ENCODE measurements around the gene PTTG1IP.
A peak's percentile ranks its signal among the peaks of the same experiment; 100 is the strongest.

Gene PTTG1IP

DNA sequence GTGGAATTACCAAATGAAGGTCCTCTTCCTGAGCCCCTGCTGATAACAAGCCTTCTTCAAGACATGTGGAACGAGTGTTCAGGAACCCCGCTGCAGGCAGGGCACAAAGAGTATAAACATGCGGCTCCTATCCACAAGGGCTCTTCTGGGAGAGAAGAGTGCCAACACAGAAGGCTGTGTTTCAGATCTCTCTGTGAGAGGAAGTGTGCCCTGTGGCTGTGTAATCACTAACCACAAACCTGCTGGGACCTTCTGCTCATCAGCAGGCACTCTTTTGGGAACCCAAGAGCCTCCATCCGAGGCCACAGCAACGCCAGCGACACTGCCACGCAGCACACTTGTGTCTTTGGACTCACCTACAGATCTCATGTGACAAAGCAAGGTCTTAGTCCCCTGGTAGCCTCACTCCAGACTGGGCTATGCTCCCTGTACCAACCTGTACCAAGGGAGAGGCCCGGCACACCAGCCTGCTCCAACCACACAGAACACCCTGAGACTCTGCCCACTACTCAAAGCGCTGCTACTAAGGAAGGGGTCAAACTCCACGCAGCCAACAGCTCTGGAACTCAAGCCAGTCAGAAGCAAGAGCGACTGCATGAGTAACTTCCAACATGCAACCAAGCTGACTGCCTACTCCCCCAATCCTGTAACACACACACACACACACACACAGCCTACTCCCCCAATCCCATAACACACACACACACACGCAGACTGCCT, 7.8 kb downstream of the PTTG1IP start:
- H3K9ac ChIP-seq (ENCODE audit: low read depth, low read length, poor library complexity) = no peak overlapping the region
- H4K8ac ChIP-seq (ENCODE audit: low read depth, low read length) = no peak overlapping the region
- no peak overlapping the region for H2BK120ac ChIP-seq (ENCODE audit: low read depth, low read length)
- no peak overlapping the region for H3K14ac ChIP-seq (ENCODE audit: low read length)
- no peaks in the 10 kb centered on the region for H3K9me3 ChIP-seq (replicated peaks in 1 of 2; ENCODE audit: control insufficient read depth in 2 of 2, insufficient read depth in 1 of 2, low read depth in 1 of 2, low read length in 2 of 2)
- no peak overlapping the region for H4K91ac ChIP-seq (ENCODE audit: low read depth, low read length, poor library complexity)
- H2BK5ac ChIP-seq (ENCODE audit: low read length) = no peak overlapping the region
- no peak overlapping the region for H2BK15ac ChIP-seq (ENCODE audit: low read length)
- H3K27ac ChIP-seq (replicated peaks; ENCODE audit: low read length) = no peak overlapping the region
- WGBS, 2 donors (ENCODE audit: extremely low coverage in 2 of 2, insufficient read length in 2 of 2, insufficient replicate concordance in 1 of 2) = 100% methylated on average over 1 of the region's 12 CpGs; no CpG with 5 or more reads in 1 of the 2 donors
- no peaks in the 10 kb centered on the region for H3K27me3 ChIP-seq (ENCODE audit: control insufficient read depth in 3 of 3, insufficient read depth in 3 of 3, low read depth in 1 of 3, low read length in 3 of 3)
- H3K36me3 ChIP-seq (replicated peaks in 1 of 2; ENCODE audit: control insufficient read depth in 2 of 2, insufficient read depth in 2 of 2, low read length in 2 of 2) = peaks cover 31 to 75% of the 10 kb centered on the region in 2 donors
- peaks cover 7 to 16% of the 10 kb centered on the region in 2 donors for H3K4me1 ChIP-seq (ENCODE audit: control insufficient read depth in 2 of 2, insufficient read depth in 1 of 2, low read depth in 1 of 2, low read length in 2 of 2)
- no peak overlapping the region for H3K4ac ChIP-seq (ENCODE audit: low read length)
- no peak overlapping the region for H3K4me3 ChIP-seq (ENCODE audit: low read length in 2 of 2)
- H2AK5ac ChIP-seq (ENCODE audit: low read depth, low read length) = no peak overlapping the region
- H3K79me1 ChIP-seq (ENCODE audit: low read depth, low read length) = peaks cover 32% of the 10 kb centered on the region
- H2BK12ac ChIP-seq (ENCODE audit: low read length) = no peak overlapping the region
- peak overlapping the region; percentile 25 for H3K23ac ChIP-seq (ENCODE audit: low read depth, low read length, poor library complexity)
- H3K18ac ChIP-seq (ENCODE audit: low read length) = no peak overlapping the region
- DNase-seq (ENCODE audit: low spot score) = no peak
- H2AFZ ChIP-seq (ENCODE audit: low read length) = no peak overlapping the region
- H3K4me2 ChIP-seq (ENCODE audit: insufficient read depth, low read length, poor library complexity, severe bottlenecking) = no peak overlapping the region

DNA sequence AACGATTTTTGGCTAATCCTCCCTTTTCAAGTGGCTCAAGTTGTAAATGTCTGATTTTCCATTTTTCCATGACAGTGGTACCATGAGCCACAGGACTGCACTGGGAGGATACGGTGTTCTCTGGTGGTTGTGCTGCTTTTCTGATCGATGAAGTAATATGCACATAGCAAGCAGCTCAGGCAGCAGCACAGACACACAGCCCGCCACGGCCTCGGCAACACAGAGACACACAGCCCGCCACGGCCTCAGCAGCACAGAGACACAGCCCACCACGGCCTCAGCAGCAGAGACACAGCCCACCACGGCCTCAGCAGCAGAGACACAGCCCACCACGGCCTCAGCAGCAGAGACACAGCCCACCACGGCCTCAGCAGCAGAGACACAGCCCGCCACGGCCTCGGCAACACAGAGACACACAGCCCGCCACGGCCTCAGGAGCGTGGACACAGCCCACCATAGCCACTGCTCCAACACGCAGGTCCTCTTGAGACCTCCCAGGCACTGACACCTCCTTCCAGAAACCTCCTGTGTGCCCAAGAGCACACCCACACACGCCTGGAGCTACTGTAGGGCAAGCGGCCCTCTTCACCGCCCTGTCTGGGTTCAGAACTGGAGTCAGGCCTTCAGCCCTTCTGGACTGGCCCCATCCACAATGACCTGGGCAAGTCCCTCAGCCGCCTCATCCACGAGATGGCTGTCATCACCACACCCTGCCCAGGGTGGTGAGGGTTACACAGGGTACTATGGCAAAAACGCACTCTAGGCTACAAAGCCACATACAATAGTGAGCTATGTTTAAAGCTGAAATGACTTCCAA, 10.4 kb downstream of the PTTG1IP start:
- no peak overlapping the region for H4K8ac ChIP-seq (ENCODE audit: low read depth, low read length)
- no peak overlapping the region for H3K4me2 ChIP-seq (ENCODE audit: insufficient read depth, low read length, poor library complexity, severe bottlenecking)
- H2BK120ac ChIP-seq (ENCODE audit: low read depth, low read length) = no peak overlapping the region
- no peaks in the 10 kb centered on the region for H3K9me3 ChIP-seq (replicated peaks in 1 of 2; ENCODE audit: control insufficient read depth in 2 of 2, insufficient read depth in 1 of 2, low read depth in 1 of 2, low read length in 2 of 2)
- H3K27me3 ChIP-seq (ENCODE audit: control insufficient read depth in 3 of 3, insufficient read depth in 3 of 3, low read depth in 1 of 3, low read length in 3 of 3) = no peaks in the 10 kb centered on the region
- no peak overlapping the region for H2AFZ ChIP-seq (ENCODE audit: low read length)
- no peak overlapping the region for H3K27ac ChIP-seq (replicated peaks; ENCODE audit: low read length)
- no peak overlapping the region for H3K4ac ChIP-seq (ENCODE audit: low read length)
- H3K4me3 ChIP-seq (ENCODE audit: low read length in 2 of 2) = no peak overlapping the region
- H3K9ac ChIP-seq (ENCODE audit: low read depth, low read length, poor library complexity) = no peak overlapping the region
- H3K79me1 ChIP-seq (ENCODE audit: low read depth, low read length) = peaks cover 40% of the 10 kb centered on the region
- H3K14ac ChIP-seq (ENCODE audit: low read length) = no peak overlapping the region
- H2BK15ac ChIP-seq (ENCODE audit: low read length) = no peak overlapping the region
- H4K91ac ChIP-seq (ENCODE audit: low read depth, low read length, poor library complexity) = no peak overlapping the region
- no peak overlapping the region for H2BK5ac ChIP-seq (ENCODE audit: low read length)
- peak overlapping the region; percentile 53 for H3K18ac ChIP-seq (ENCODE audit: low read length)
- H3K36me3 ChIP-seq (replicated peaks in 1 of 2; ENCODE audit: control insufficient read depth in 2 of 2, insufficient read depth in 2 of 2, low read length in 2 of 2) = peaks cover 44 to 87% of the 10 kb centered on the region in 2 donors
- no peak overlapping the region for H3K23ac ChIP-seq (ENCODE audit: low read depth, low read length, poor library complexity)
- no peak overlapping the region for H2AK5ac ChIP-seq (ENCODE audit: low read depth, low read length)
- DNase-seq (ENCODE audit: low spot score) = no peak
- H3K4me1 ChIP-seq (ENCODE audit: control insufficient read depth in 2 of 2, insufficient read depth in 1 of 2, low read depth in 1 of 2, low read length in 2 of 2) = peaks cover 4 to 11% of the 10 kb centered on the region in 2 donors
- no CpG with 5 or more reads among the region's 25 CpGs for WGBS, 2 donors (ENCODE audit: extremely low coverage in 2 of 2, insufficient read length in 2 of 2, insufficient replicate concordance in 1 of 2)
- no peak overlapping the region for H2BK12ac ChIP-seq (ENCODE audit: low read length)

DNA sequence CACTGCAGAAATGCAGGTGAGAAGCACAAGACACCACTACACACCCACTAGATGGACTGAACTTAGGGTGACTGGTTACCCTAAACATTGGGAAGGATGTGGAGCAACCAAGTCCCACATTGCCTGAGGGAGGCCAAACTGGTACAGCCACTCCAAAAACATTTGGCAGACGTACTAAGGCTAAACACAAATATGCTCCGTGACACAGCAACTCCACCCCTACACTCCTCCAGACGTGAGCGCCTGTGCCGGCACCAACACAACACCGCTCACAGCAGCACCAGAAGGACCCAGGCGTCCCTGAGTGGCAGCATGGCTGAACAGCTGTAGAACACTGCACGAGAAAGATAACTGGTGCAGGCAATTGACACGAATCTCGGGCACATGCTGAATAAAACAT, 14.7 kb downstream of the PTTG1IP start:
- H3K36me3 ChIP-seq (replicated peaks in 1 of 2; ENCODE audit: control insufficient read depth in 2 of 2, insufficient read depth in 2 of 2, low read length in 2 of 2) = peaks cover 55 to 94% of the 10 kb centered on the region in 2 donors
- no peak overlapping the region for H3K4ac ChIP-seq (ENCODE audit: low read length)
- no peak overlapping the region for H4K91ac ChIP-seq (ENCODE audit: low read depth, low read length, poor library complexity)
- peaks cover 0 to 2% of the 10 kb centered on the region in 2 donors for H3K4me1 ChIP-seq (ENCODE audit: control insufficient read depth in 2 of 2, insufficient read depth in 1 of 2, low read depth in 1 of 2, low read length in 2 of 2)
- H2AK5ac ChIP-seq (ENCODE audit: low read depth, low read length) = no peak overlapping the region
- no peak overlapping the region for H3K18ac ChIP-seq (ENCODE audit: low read length)
- H3K4me2 ChIP-seq (ENCODE audit: insufficient read depth, low read length, poor library complexity, severe bottlenecking) = no peak overlapping the region
- peak overlapping the region; percentile 11 for H2BK5ac ChIP-seq (ENCODE audit: low read length)
- DNase-seq (ENCODE audit: low spot score) = no peak
- WGBS, 2 donors (ENCODE audit: extremely low coverage in 2 of 2, insufficient read length in 2 of 2, insufficient replicate concordance in 1 of 2) = no CpG with 5 or more reads among the region's 10 CpGs
- H3K27ac ChIP-seq (replicated peaks; ENCODE audit: low read length) = no peak overlapping the region
- no peak overlapping the region for H2BK15ac ChIP-seq (ENCODE audit: low read length)
- H3K14ac ChIP-seq (ENCODE audit: low read length) = no peak overlapping the region
- no peak overlapping the region for H2BK12ac ChIP-seq (ENCODE audit: low read length)
- H2AFZ ChIP-seq (ENCODE audit: low read length) = no peak overlapping the region
- H2BK120ac ChIP-seq (ENCODE audit: low read depth, low read length) = no peak overlapping the region
- no peak overlapping the region for H3K23ac ChIP-seq (ENCODE audit: low read depth, low read length, poor library complexity)
- H3K27me3 ChIP-seq (ENCODE audit: control insufficient read depth in 3 of 3, insufficient read depth in 3 of 3, low read depth in 1 of 3, low read length in 3 of 3) = no peaks in the 10 kb centered on the region
- H3K79me1 ChIP-seq (ENCODE audit: low read depth, low read length) = peaks cover 33% of the 10 kb centered on the region
- H3K9ac ChIP-seq (ENCODE audit: low read depth, low read length, poor library complexity) = no peak overlapping the region
- H3K9me3 ChIP-seq (replicated peaks in 1 of 2; ENCODE audit: control insufficient read depth in 2 of 2, insufficient read depth in 1 of 2, low read depth in 1 of 2, low read length in 2 of 2) = no peaks in the 10 kb centered on the region
- no peak overlapping the region for H3K4me3 ChIP-seq (ENCODE audit: low read length in 2 of 2)
- H4K8ac ChIP-seq (ENCODE audit: low read depth, low read length) = no peak overlapping the region

DNA sequence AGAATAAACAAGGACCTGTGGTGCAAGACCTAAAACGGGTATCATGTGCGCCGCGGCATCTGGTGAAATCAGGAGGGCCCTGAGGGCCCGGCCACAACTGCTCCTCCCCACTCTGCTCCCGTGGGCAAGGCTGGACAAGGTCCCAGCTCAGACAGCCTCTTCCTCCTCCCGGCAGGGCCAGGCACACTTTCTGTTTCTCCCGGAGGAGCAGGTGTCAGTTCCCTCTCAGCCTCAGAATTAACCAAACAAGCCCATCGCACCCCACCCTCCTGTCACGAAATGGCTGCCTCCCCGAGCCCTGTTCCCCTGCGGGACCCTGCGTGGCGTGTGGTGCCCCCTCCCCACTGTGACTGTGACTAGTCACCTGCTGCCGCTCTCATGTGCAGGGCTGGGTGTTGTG, 15.2 kb downstream of the PTTG1IP start:
- H2BK15ac ChIP-seq (ENCODE audit: low read length) = no peak overlapping the region
- H3K4me1 ChIP-seq (ENCODE audit: control insufficient read depth in 2 of 2, insufficient read depth in 1 of 2, low read depth in 1 of 2, low read length in 2 of 2) = peaks cover 0 to 2% of the 10 kb centered on the region in 2 donors
- H3K4me3 ChIP-seq (ENCODE audit: low read length in 2 of 2) = no peak overlapping the region
- H3K36me3 ChIP-seq (replicated peaks in 1 of 2; ENCODE audit: control insufficient read depth in 2 of 2, insufficient read depth in 2 of 2, low read length in 2 of 2) = peaks cover 56 to 94% of the 10 kb centered on the region in 2 donors
- no peak overlapping the region for H2AK5ac ChIP-seq (ENCODE audit: low read depth, low read length)
- H3K9me3 ChIP-seq (replicated peaks in 1 of 2; ENCODE audit: control insufficient read depth in 2 of 2, insufficient read depth in 1 of 2, low read depth in 1 of 2, low read length in 2 of 2) = no peaks in the 10 kb centered on the region
- no peak overlapping the region for H3K18ac ChIP-seq (ENCODE audit: low read length)
- no peak overlapping the region for H3K23ac ChIP-seq (ENCODE audit: low read depth, low read length, poor library complexity)
- no peak overlapping the region for H3K4me2 ChIP-seq (ENCODE audit: insufficient read depth, low read length, poor library complexity, severe bottlenecking)
- H3K79me1 ChIP-seq (ENCODE audit: low read depth, low read length) = peaks cover 36% of the 10 kb centered on the region
- H3K27ac ChIP-seq (replicated peaks; ENCODE audit: low read length) = no peak overlapping the region
- H4K8ac ChIP-seq (ENCODE audit: low read depth, low read length) = no peak overlapping the region
- no peak overlapping the region for H2BK120ac ChIP-seq (ENCODE audit: low read depth, low read length)
- peak overlapping the region; percentile 76 for H3K9ac ChIP-seq (ENCODE audit: low read depth, low read length, poor library complexity)
- H4K91ac ChIP-seq (ENCODE audit: low read depth, low read length, poor library complexity) = no peak overlapping the region
- H2BK5ac ChIP-seq (ENCODE audit: low read length) = peak overlapping the region; percentile 11
- no peak overlapping the region for H2AFZ ChIP-seq (ENCODE audit: low read length)
- no CpG with 5 or more reads among the region's 15 CpGs for WGBS, 2 donors (ENCODE audit: extremely low coverage in 2 of 2, insufficient read length in 2 of 2, insufficient replicate concordance in 1 of 2)
- H2BK12ac ChIP-seq (ENCODE audit: low read length) = no peak overlapping the region
- H3K27me3 ChIP-seq (ENCODE audit: control insufficient read depth in 3 of 3, insufficient read depth in 3 of 3, low read depth in 1 of 3, low read length in 3 of 3) = no peaks in the 10 kb centered on the region
- H3K4ac ChIP-seq (ENCODE audit: low read length) = no peak overlapping the region
- peak overlapping the region; percentile 17 for H3K14ac ChIP-seq (ENCODE audit: low read length)
- no peak for DNase-seq (ENCODE audit: low spot score)

Measured in neuronal stem cell (in vitro differentiated cells).